Measurements from ENCODE around the gene SLAMF9. TPM values are rescaled to one million over a fixed set of nuclear protein-coding genes. Genes with fewer than 3 reads are reported as not detected.

Gene SLAMF9
- total RNA-seq, 1 experiment from 2014 or later = not detected

DNA sequence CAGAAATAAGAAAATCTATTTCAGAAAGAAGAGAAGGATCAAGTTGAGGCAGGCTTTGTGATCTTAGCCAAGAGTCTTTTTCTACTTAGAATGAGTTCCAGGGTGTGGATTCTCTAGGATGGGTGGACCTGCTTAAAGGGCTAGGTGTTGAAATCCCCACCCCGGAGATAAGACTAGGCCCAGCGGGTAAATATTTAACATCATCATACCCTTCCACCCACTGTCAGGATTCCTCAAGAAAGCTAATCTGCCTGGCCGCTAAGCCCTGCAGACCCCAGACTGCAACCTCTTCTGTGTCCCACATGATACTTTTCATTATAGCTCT is 14.4 kb downstream of the SLAMF9 start:
- H2BK5ac ChIP-seq (ENCODE audit: insufficient read length, low read length) = no peak overlapping the region
- no peak overlapping the region for H2AFZ ChIP-seq (ENCODE audit: low read length)
- H2BK120ac ChIP-seq (ENCODE audit: low read depth, low read length, poor library complexity, severe bottlenecking) = no peak overlapping the region
- Mint-ChIP-seq H3K4me3 (no peak overlapping the region), H3K4me1 (peaks cover 41 to 64% of the 10 kb centered on the region in 2 experiments), H3K27me3 (ENCODE audit: low read depth) (peaks cover 1% of the 10 kb centered on the region), H3K36me3 (ENCODE audit: insufficient read depth in 1 of 3, low read depth in 3 of 3) (peaks cover 16 to 20% (median 18%) of the 10 kb centered on the region in 3 experiments), H3K27ac (peak overlapping the region in 1 of 3 experiments; percentile 48; a peak in 2 of 7 replicates), H3K9me3 (no peaks in the 10 kb centered on the region)
- no peaks in the 10 kb centered on the region for H3K9me3 ChIP-seq (ENCODE audit: control insufficient read depth, low read depth, low read length)
- H4K91ac ChIP-seq (ENCODE audit: insufficient read length, low read depth, low read length) = no peak overlapping the region
- H3K4ac ChIP-seq (ENCODE audit: low read depth, low read length) = no peak overlapping the region
- H4K20me1 ChIP-seq (ENCODE audit: control insufficient read depth, insufficient read depth, insufficient read length) = no peaks in the 10 kb centered on the region
- H3K23ac ChIP-seq (ENCODE audit: insufficient read length, low read depth, low read length) = no peak overlapping the region
- H3K14ac ChIP-seq (ENCODE audit: insufficient read depth, low read length) = no peak overlapping the region
- H3K18ac ChIP-seq (ENCODE audit: insufficient read length, low read depth, low read length) = no peak overlapping the region
- H3K4me1 ChIP-seq (ENCODE audit: insufficient read depth, low read length) = no peaks in the 10 kb centered on the region; the same call in 1 of the 2 replicates
- H3K23me2 ChIP-seq (ENCODE audit: insufficient read length, low read depth, low read length, poor library complexity, severe bottlenecking) = peaks cover 2% of the 10 kb centered on the region
- TF ChIP-seq, protein P1, sequence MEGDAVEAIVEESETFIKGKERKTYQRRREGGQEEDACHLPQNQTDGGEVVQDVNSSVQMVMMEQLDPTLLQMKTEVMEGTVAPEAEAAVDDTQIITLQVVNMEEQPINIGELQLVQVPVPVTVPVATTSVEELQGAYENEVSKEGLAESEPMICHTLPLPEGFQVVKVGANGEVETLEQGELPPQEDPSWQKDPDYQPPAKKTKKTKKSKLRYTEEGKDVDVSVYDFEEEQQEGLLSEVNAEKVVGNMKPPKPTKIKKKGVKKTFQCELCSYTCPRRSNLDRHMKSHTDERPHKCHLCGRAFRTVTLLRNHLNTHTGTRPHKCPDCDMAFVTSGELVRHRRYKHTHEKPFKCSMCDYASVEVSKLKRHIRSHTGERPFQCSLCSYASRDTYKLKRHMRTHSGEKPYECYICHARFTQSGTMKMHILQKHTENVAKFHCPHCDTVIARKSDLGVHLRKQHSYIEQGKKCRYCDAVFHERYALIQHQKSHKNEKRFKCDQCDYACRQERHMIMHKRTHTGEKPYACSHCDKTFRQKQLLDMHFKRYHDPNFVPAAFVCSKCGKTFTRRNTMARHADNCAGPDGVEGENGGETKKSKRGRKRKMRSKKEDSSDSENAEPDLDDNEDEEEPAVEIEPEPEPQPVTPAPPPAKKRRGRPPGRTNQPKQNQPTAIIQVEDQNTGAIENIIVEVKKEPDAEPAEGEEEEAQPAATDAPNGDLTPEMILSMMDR (conservative IDR thresholded peaks at IDR 0.05) = no peak
- no peak overlapping the region for H3K56ac ChIP-seq (ENCODE audit: insufficient read length, low read depth, low read length)
- DNase-seq = no peak
- H3K4me2 ChIP-seq (ENCODE audit: insufficient read depth, insufficient read length, low read length) = no peak overlapping the region
- no peak overlapping the region for H3K9ac ChIP-seq (ENCODE audit: extremely low read depth, insufficient read length, low read length)
- H2AK5ac ChIP-seq (ENCODE audit: insufficient read length, low read length) = no peak overlapping the region
- H3K27me3 ChIP-seq (ENCODE audit: insufficient read depth, low read length) = no peaks in the 10 kb centered on the region
- no peak overlapping the region for H2BK12ac ChIP-seq (ENCODE audit: insufficient read length, low read depth, low read length)
- no peak overlapping the region for H2BK20ac ChIP-seq (ENCODE audit: low read depth, low read length, poor library complexity, severe bottlenecking)
- H4K8ac ChIP-seq (replicated peaks; ENCODE audit: insufficient read length, low read depth, low read length) = no peak overlapping the region
- no peaks in the 10 kb centered on the region for H3K79me2 ChIP-seq (ENCODE audit: insufficient read depth, low read length)
- H3K27ac ChIP-seq (ENCODE audit: insufficient read length, low read depth, low read length) = no peak overlapping the region
- WGBS (ENCODE audit: extremely low coverage, insufficient read length, low lambda C conversion rate) = no CpG with 5 or more reads among the region's 3 CpGs
- H2BK15ac ChIP-seq (ENCODE audit: low read depth, low read length) = no peak overlapping the region
- H4K5ac ChIP-seq (ENCODE audit: insufficient read length, low read depth, low read length) = no peak overlapping the region
- no peaks in the 10 kb centered on the region for H3K79me1 ChIP-seq (ENCODE audit: insufficient read depth, low read depth, low read length, poor library complexity, severe bottlenecking)
- H3T11ph ChIP-seq (ENCODE audit: low read length) = no peak overlapping the region

Measured in H9 (cell line).